Coronary artery (tissue), 2 donors: ENCODE results near the gene IZUMO1.
A peak's percentile ranks its signal among the peaks of the same experiment; 100 is the strongest.
"Not testable (repeated sequence)": the region's sequence is repeated elsewhere in the genome, so short reads cannot be mapped to it uniquely, and the experiment has no call there.

ENCODE experiments used
- DNase-seq: peaks from one replicate; pipeline ENCODE4 v3.0.0-alpha.2; 2017; ENCODE audit warnings: low spot score
- H3K27ac ChIP-seq, 2 donors: fragments of 200-600 bp; sonication (generic); one replicate each; pipeline ENCODE4 v1.5.1; 2016 to 2019
- H3K4me3 ChIP-seq: fragments of 200-600 bp; sonication (generic); 2 replicates; pipeline ENCODE4 v1.5.1; 2016; ENCODE audit warnings: mild to moderate bottlenecking, moderate library complexity
- TF ChIP-seq, protein P1 (sequence below): fragments of 200-600 bp; sonication (generic); IDR thresholded peaks from one replicate; pipeline ENCODE4 v1.5.1; 2019; ENCODE audit warnings: antibody characterized with exemption

IZUMO1 gene

DNA sequence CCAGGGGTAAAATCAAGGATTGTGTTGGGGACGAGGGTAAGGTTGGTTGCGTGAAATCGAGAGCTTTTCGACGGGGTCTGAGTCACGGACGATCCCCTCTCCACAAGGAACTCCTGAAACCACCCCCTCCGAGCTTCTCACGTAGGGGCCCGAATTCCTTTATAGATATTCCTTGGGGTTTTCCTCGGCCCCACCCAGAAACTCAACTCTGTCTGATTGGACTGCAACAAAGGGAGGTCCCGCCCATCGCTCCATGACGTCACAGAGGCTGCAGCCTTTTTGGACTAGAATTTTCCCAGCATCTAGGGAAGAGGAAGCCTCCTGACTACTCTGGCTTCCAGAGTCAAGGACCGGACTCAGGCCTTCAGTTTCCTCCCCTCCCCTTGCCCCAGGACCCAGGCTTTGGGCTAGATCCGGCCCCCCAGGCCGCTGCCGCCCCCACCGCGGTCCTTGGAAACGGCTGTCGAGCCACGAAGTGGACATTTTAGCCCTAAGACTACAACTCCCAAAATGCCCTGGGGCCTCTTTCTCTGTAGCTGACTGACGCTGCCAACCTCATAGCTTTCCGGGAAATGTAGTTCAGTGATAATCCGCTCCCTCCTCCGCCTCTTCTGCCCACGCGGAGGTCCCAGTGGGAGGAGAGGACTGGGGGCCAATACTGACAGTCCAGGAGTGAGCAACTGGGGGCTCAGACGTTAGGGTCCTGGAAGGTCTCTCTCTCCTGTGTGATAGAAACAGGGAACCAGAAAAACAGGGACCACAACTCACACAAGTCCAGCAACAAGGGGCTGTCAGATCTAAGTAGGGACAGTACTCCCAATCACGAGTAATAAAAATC is at the start of gene IZUMO1:
IZUMO1 (minus strand) TSS at position 172 of the 838 bp plus-strand sequence. CDS start 1,050 bp downstream, outside the sequence.
- DNase-seq, result no peak
- Histone ChIP-seq H3K27ac (peak within 1 kb of the TSS; percentile 1 to 81), H3K4me3 (peak within 1 kb of the TSS; percentile 59)
- TF ChIP-seq, protein P1, sequence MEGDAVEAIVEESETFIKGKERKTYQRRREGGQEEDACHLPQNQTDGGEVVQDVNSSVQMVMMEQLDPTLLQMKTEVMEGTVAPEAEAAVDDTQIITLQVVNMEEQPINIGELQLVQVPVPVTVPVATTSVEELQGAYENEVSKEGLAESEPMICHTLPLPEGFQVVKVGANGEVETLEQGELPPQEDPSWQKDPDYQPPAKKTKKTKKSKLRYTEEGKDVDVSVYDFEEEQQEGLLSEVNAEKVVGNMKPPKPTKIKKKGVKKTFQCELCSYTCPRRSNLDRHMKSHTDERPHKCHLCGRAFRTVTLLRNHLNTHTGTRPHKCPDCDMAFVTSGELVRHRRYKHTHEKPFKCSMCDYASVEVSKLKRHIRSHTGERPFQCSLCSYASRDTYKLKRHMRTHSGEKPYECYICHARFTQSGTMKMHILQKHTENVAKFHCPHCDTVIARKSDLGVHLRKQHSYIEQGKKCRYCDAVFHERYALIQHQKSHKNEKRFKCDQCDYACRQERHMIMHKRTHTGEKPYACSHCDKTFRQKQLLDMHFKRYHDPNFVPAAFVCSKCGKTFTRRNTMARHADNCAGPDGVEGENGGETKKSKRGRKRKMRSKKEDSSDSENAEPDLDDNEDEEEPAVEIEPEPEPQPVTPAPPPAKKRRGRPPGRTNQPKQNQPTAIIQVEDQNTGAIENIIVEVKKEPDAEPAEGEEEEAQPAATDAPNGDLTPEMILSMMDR, result no peak

DNA sequence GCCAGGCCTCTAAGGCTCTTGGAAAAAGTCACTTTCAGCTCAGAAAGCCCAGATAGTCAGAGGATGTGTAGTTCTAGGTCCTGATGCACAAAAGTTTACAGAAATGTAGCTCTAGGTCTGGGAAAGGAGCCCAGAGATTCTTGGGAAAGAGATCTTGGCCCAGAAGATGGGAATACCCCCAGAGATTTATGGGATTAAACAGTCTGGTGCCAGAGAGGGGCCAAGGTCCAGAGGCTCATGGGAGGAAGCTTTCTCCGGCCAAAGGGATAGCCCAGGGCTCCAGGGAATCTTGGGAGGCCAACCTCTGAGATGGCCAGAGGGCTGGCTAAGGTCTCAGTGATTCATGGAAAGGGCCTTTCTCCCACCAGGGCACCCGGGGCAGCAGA is 49.0 kb upstream of the IZUMO1 start:
- DNase-seq, result no peak
- Histone ChIP-seq H3K27ac (peak overlapping the region; percentile 84 to 95), H3K4me3 (no peak overlapping the region)
- TF ChIP-seq, protein P1, result no peak

DNA sequence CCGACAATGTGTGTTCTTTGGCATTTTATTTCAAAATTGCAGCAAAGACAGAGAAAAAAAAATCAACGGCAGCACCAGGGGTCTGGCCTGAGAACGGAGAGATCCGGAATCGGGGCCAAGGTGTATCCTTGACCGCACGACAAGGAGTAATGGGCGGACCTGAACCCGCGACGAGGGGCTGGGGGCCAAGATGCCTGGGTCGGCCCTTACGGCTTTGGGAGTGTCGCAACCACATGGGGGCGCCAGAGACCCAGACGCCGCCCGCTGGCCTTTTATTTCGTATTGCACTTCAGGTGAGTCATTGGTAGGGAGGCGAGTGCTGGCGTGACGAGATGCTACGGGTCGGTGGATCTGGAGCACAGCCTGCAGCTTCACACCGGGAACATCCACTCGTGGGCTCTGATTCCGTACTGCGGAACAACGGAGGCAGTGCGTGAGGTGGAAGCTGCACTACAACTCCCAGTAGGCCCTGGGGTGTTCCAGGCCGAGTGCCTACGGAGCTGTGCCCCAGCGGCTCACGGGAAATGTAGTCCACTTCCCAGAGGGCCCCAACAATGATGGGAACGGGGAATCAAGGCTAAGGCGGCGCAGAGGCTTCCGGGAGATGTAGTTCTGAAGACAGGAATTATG is 48.5 kb upstream of the IZUMO1 start:
- TF ChIP-seq, protein P1, result peak; percentile 97
- peak; percentile 95 for DNase-seq
- peak overlapping the region; percentile 74 for H3K4me3 ChIP-seq
- H3K27ac ChIP-seq, result peak overlapping the region; percentile 84 to 95

DNA sequence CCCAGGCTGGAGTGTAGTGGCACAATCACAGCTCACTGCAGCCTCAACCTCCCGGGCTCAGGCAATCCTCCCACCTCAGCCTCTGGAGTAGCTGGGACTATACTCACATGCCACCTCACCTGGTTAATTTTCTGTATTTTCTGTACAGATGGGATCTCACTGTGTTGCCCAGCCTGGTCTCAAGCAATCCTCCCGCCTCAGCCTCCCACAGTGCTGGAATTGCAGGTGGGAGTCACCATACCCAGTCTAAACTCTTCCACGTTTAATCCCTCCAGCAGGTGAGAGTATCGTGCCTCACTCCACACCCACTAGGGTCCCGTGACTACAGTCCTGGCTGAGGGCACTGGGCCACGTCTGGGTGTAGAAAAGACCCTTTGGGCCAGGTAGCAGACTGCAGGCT is 47.6 kb upstream of the IZUMO1 start:
- TF ChIP-seq, protein P1, result no peak
- H3K27ac ChIP-seq, result peak overlapping the region; percentile 84 to 95
- DNase-seq, result no peak
- H3K4me3 ChIP-seq, result no peak overlapping the region

DNA sequence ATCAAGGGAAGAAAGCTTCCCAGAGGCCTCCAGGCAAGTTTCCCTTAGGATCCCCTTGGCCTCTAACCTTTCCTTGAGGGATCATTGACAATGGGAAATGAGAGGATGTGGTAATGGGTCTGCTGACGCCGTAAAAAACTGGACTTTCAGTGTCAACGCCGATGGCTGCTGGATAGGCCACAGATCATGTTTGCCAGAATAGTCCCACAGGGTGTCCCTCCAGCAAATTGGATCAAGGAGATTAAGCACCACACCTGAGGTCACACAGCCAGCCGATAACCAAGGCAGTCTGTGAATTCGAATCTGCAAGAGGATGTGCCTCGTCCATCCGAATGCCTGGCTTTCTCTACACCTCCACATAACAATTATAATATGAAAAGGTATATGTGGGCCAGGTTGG is 46.6 kb upstream of the IZUMO1 start:
- Histone ChIP-seq H3K4me3 (no peak overlapping the region), H3K27ac (no peak overlapping the region)
- DNase-seq, result no peak
- TF ChIP-seq, protein P1, result no peak

DNA sequence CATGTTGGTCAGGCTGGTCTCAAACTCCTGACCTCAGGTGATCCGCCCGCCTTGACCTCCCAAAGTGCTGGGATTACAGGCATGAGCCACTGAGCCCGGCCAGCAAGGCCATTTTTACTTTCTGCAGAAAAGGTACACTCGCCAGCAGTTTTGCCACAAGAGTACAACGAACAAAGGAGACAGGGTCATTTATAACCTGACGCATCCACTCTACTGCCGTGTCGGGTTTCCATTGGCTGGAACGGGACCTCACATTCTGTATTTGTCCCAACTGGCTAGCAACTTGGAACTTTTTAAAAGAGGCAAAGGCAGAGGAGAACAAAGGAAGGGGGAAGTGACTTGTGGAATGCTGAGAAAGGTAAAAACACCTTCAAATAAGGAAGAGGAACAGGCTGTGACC is 40.6 kb upstream of the IZUMO1 start:
- not testable (repeated sequence) for H3K27ac ChIP-seq, H3K4me3 ChIP-seq, DNase-seq

DNA sequence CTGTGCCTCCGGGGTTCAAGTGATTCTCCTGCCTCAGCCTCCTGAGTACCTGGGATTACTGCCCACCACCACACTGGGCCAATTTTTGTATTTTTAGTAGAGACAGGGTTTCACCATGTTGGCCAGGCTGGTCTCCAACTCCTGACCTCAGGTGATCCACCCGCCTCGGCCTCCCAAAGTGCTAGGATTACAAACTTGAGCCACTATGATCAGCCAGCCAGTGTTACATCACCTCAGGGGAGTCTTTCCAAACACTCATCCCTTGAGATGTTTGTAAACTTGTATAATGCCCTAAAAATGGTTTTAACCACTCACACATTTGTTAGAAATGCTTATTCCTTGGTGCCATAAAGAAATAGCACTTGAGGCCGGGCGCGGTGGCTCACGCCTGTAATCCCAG is 39.7 kb upstream of the IZUMO1 start:
- H3K27ac ChIP-seq, DNase-seq, H3K4me3 ChIP-seq: not testable (repeated sequence)

DNA sequence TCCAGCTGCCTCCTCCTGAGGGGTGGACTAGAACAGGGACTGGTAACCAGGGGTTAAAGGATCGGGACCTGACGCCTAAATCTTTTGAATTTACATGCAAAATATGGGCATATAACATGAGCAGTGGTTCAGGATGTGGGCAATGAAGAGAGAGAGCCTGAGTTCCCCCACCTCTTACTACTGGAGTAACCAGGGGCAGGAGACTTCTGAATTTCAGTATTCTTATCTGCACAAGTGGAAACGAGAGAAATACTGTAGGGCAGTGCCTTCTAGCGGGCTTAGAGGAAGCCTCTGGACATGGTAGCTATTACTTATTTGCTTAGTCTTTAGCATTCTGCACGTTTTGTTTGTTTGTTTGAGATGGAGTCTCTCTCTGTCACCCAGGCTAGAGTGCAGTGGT is 37.8 kb upstream of the IZUMO1 start:
- TF ChIP-seq, protein P1, result no peak
- no peak overlapping the region for H3K4me3 ChIP-seq
- DNase-seq, result no peak
- H3K27ac ChIP-seq, result no peak overlapping the region
